ENCODE measurements around the gene COX6A1.

DNA sequence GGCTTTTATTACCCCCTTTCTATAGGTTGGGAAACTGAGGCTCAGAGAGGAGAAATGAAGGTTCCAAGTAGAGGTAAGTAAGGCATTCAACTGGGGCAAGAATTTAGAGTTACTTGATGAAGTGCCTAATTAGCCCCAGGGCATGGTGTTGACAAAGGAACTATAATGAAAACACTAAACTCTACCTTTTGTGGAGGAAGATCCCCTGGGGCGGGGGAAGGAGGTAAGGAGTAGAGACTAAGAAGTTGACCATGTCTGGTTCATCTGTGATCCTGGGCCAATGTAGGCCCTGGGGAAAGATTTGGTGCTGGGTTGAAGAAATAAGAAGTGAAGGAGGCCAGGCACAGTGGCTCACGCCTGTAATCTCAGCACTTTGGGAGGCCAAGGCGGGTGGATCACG lies 16.2 kb upstream of the COX6A1 start:
- TF ChIP-seq, protein P1, sequence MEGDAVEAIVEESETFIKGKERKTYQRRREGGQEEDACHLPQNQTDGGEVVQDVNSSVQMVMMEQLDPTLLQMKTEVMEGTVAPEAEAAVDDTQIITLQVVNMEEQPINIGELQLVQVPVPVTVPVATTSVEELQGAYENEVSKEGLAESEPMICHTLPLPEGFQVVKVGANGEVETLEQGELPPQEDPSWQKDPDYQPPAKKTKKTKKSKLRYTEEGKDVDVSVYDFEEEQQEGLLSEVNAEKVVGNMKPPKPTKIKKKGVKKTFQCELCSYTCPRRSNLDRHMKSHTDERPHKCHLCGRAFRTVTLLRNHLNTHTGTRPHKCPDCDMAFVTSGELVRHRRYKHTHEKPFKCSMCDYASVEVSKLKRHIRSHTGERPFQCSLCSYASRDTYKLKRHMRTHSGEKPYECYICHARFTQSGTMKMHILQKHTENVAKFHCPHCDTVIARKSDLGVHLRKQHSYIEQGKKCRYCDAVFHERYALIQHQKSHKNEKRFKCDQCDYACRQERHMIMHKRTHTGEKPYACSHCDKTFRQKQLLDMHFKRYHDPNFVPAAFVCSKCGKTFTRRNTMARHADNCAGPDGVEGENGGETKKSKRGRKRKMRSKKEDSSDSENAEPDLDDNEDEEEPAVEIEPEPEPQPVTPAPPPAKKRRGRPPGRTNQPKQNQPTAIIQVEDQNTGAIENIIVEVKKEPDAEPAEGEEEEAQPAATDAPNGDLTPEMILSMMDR (IDR thresholded peaks at IDR 0.05) = no peak
- TF ChIP-seq POLR2AphosphoS5 (IDR thresholded peaks at IDR 0.05) = no peak

Measured in stomach (tissue), 4 donors.